ENCODE measurements around the gene SMPX.

SMPX gene

DNA sequence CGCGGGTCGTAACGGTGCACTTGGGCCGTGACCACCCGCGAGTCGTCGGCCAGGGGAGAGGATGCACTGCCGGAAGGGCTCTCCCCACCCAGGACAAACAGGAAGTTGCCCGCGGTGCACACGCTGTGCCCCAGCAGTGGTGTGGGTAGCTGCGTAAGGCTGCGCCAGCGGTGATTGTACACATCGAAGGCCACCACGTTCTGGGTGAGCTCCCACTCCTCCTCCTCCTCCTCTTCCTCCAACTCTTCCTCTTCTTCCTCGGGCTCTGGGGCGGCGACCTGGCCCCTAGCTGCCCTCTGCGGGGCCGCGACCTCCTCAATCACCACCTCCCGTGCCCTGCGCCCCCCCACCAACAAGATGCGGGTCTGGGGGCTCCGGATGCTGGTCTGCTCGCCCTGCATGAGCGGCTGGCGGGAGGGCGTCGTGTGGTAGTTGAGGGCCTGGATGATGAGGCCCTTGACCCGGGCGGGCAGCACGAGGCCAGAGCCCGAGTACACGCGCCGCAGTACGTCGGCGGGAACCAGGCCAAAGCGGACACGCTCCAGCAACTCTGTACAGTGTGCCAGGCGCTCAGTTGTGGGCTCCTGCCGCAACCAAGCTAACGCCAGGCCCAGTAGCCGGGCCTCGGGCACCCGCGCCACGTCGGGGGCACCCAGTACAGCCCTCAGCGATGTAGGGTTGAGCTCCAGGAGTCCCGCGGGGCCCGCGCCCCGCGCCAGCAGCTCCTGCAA, 101.2 kb downstream of the SMPX start:
- no peak for DNase-seq (ENCODE audit: low spot score)

Data from activated CD4-positive, alpha-beta T cell treated with anti-CD3 and anti-CD28 coated beads, Interleukin-2, Interleukin-4, amounts not matched to agents 100 ng/mL and 50 ng/mL, durations not matched to agents 16 hours and 8 hours (primary cell).